HepG2 (cell line): Measurements from ENCODE around the gene CMAS. TPM values are rescaled to one million over a fixed set of nuclear protein-coding genes. Genes with fewer than 3 reads are reported as not detected.

Experiments used
- ATF4 ChIP-seq, 2 experiments: fragments of 450-650 bp in 1 of 2; sonication (generic) in 1 of 2; formaldehyde crosslinking; IDR thresholded peaks; 2 replicates each; pipeline versions ENCODE4 v1.5.0 to v1.8.0; 2020 to 2022; ENCODE audit warnings: mild to moderate bottlenecking in 1 of 2, missing genetic modification reagents in 1 of 2
- ATF5 ChIP-seq: sonication (generic); formaldehyde crosslinking; IDR thresholded peaks from 2 replicates; pipeline ENCODE4 v1.4.0; 2020; ENCODE audit warnings: mild to moderate bottlenecking, low read depth, missing genetic modification reagents
- DNMT1 ChIP-seq: sonication (generic); formaldehyde crosslinking; IDR thresholded peaks from 2 replicates; pipeline ENCODE4 v1.5.1; 2020; ENCODE audit warnings: mild to moderate bottlenecking, missing genetic modification reagents
- ELF1 ChIP-seq: sonication (generic); formaldehyde crosslinking; IDR thresholded peaks from 2 replicates; pipeline ENCODE4 v1.4.0; 2020; ENCODE audit warnings: missing genetic modification reagents
- FOSL1 ChIP-seq: sonication (generic); formaldehyde crosslinking; IDR thresholded peaks from 2 replicates; pipeline ENCODE4 v1.9.0; 2021; ENCODE audit warnings: missing genetic modification reagents, borderline replicate concordance
- GPN1 ChIP-seq: sonication (generic); formaldehyde crosslinking; IDR thresholded peaks from 2 replicates; pipeline ENCODE4 v1.5.1; 2020; ENCODE audit warnings: missing genetic modification reagents, borderline replicate concordance
- HBP1 ChIP-seq: IDR thresholded peaks from 2 replicates; pipeline ENCODE4 v1.6.1; 2016; ENCODE audit warnings: low read depth, control low read depth
- NR2F1 ChIP-seq, 2 experiments: fragments of 450-650 bp in 1 of 2; formaldehyde crosslinking in 1 of 2; IDR thresholded peaks; 2 replicates each; pipeline versions ENCODE4 v1.5.0 to v1.6.1; 2016 to 2020; ENCODE audit warnings: mild to moderate bottlenecking in 1 of 2, missing compliant biosample characterization in 1 of 2, missing genetic modification reagents in 1 of 2, moderate library complexity in 1 of 2
- RERE ChIP-seq: IDR thresholded peaks from 2 replicates; pipeline ENCODE4 v1.6.1; 2016; ENCODE audit warnings: low read depth, missing genetic modification reagents, missing compliant biosample characterization
- SP1 ChIP-seq, 2 experiments: fragments of 450-650 bp in 1 of 2; sonication (generic) in 1 of 2; formaldehyde crosslinking in 1 of 2; IDR thresholded peaks; 2 replicates each; pipeline versions ENCODE4 v1.4.0 to v1.6.1; 2016 to 2020; ENCODE audit warnings: missing genetic modification reagents in 1 of 2
- THAP7 ChIP-seq: sonication (generic); formaldehyde crosslinking; IDR thresholded peaks from 2 replicates; pipeline ENCODE4 v1.8.1; 2023; ENCODE audit warnings: mild to moderate bottlenecking, missing genetic modification reagents
- THYN1 ChIP-seq: sonication (generic); formaldehyde crosslinking; IDR thresholded peaks from 2 replicates; pipeline ENCODE4 v1.8.1; 2023; ENCODE audit warnings: low read depth, mild to moderate bottlenecking, moderate library complexity, missing genetic modification reagents, borderline replicate concordance
- ZNF260 ChIP-seq: sonication (generic); formaldehyde crosslinking; IDR thresholded peaks from 2 replicates; pipeline ENCODE4 v1.4.0; 2020; ENCODE audit warnings: missing genetic modification reagents, low read depth, mild to moderate bottlenecking, borderline replicate concordance
- ZNF282 ChIP-seq: fragments of 450-650 bp; IDR thresholded peaks from 2 replicates; pipeline ENCODE4 v1.6.1; 2018; ENCODE audit not compliant: partially characterized antibody
- ZNF33A ChIP-seq: sonication (generic); formaldehyde crosslinking; IDR thresholded peaks from 2 replicates; pipeline ENCODE4 v1.5.1; 2020; ENCODE audit warnings: missing genetic modification reagents, mild to moderate bottlenecking, moderate library complexity, borderline replicate concordance
- ZNF563 ChIP-seq: sonication (generic); formaldehyde crosslinking; IDR thresholded peaks from 2 replicates; pipeline ENCODE4 v1.8.0; 2022; ENCODE audit warnings: mild to moderate bottlenecking, moderate library complexity, missing genetic modification reagents
- ZNF740 ChIP-seq: sonication (generic); formaldehyde crosslinking; IDR thresholded peaks from 2 replicates; pipeline ENCODE4 v1.4.0; 2020; ENCODE audit warnings: missing genetic modification reagents
- polyA plus RNA-seq, 8 experiments: library from polyadenylated mRNA; depleted of rRNA in 3 of 8; stranded (reverse) in 7 of 8; unstranded in 1 of 8; fragments of >200 nt; fragmentation: Illumina TruSeq in 4 of 8; extraction: Trizol in 4 of 8; gene quantifications; 2 replicates each; pipeline versions ENCODE4 v1.2.1 to v1.2.3, GENCODE V29; 2011 to 2016; ENCODE audit warnings: low read depth in 4 of 8, missing spikeins in 1 of 8, mixed read lengths in 1 of 8; ENCODE audit not compliant: insufficient read depth in 1 of 8
- total RNA-seq, 5 experiments: library from RNA; depleted of rRNA; stranded (reverse); fragments of >200 nt; fragmentation: Illumina TruSeq; extraction: Trizol; gene quantifications; 2 replicates each; pipeline ENCODE4 v1.2.3, GENCODE V29; 2016; ENCODE audit warnings: low read depth in 1 of 5

Gene CMAS
- total and polyA plus RNA-seq, 2 of the 13 experiments (the other 11 are each of a cell fraction or from before 2014, with no cell fraction given): 14.0 to 21.3 TPM

- TF ChIP-seq RERE: no peak
- TF ChIP-seq ZNF563 (CRISPR knock-in tag): no peak
- TF ChIP-seq ZNF740 (CRISPR knock-in tag): no peak
- no peak for TF ChIP-seq ATF5
- no peak for TF ChIP-seq NR2F1 (CRISPR knock-in tag; IDR thresholded peaks at IDR 0.05)
- TF ChIP-seq THYN1 (CRISPR knock-in tag): no peak
- no peak for TF ChIP-seq ELF1 (CRISPR knock-in tag)
- TF ChIP-seq SP1 (IDR thresholded peaks at IDR 0.05): no peak
- peak; percentile 63 for TF ChIP-seq SP1 (CRISPR knock-in tag; IDR thresholded peaks at IDR 0.05)
- no peak for TF ChIP-seq HBP1 (CRISPR knock-in tag)
- 0 out of 2 replicates have a peak, but pooled peaks have one; percentile 20 for TF ChIP-seq THAP7
- TF ChIP-seq GPN1 (CRISPR knock-in tag): no peak
- no peak for TF ChIP-seq ZNF260
- no peak for TF ChIP-seq ZNF282
- no peak for TF ChIP-seq ZNF33A
- TF ChIP-seq DNMT1: no peak
- TF ChIP-seq FOSL1 (CRISPR knock-in tag): no peak
- no peak for TF ChIP-seq ATF4 (CRISPR knock-in tag; IDR thresholded peaks at IDR 0.05)
These were observed at the start of gene CMAS (continued) for GRCh38 chr12:22046090-22046967.
